MCF 10A (cell line): ENCODE results near the gene PHACTR1. TPM values are rescaled to one million over a fixed set of nuclear protein-coding genes. Genes with fewer than 3 reads are reported as not detected.

Experiments used
- BruUV-seq: library from RNA; stranded (reverse); fragments of 400-500 nt; replicated peaks from 2 replicates; lab custom pipeline; 2021; lab: Mats Ljungman, UMichigan
- CTCF ChIA-PET: fragments of 300-600 bp; sonication (Branson Sonifier 250); formaldehyde crosslinking; extraction: SDS; loops from one replicate; lab custom pipeline; 2021; ENCODE audit warnings: antibody characterized with exemption, inconsistent platforms; lab: Yijun Ruan, JAX
- POLR2A ChIA-PET: fragments of 300-600, 350-650 bp; sonication (Branson Sonifier 250); formaldehyde crosslinking; extraction: SDS; loops from one replicate; lab custom pipeline; 2020; ENCODE audit warnings: antibody characterized with exemption, inconsistent platforms; lab: Yijun Ruan, JAX
- DNase-seq: peaks from one replicate; pipeline ENCODE4 v3.0.0-alpha.2; 2018; ENCODE audit not compliant: unreplicated experiment
- H3K27ac Mint-ChIP-seq: one replicate; pipeline ENCODE4 v1.8.0; 2022; ENCODE audit warnings: mild to moderate bottlenecking, low read depth, mixed read lengths; ENCODE audit not compliant: unreplicated experiment
- H3K27me3 Mint-ChIP-seq: one replicate; pipeline ENCODE4 v1.8.0; 2022; ENCODE audit warnings: mixed read lengths; ENCODE audit not compliant: insufficient read depth, unreplicated experiment
- H3K36me3 Mint-ChIP-seq: one replicate; pipeline ENCODE4 v1.8.0; 2022; ENCODE audit warnings: mild to moderate bottlenecking, moderate library complexity, mixed read lengths; ENCODE audit not compliant: insufficient read depth, unreplicated experiment
- H3K4me1 Mint-ChIP-seq: one replicate; pipeline ENCODE4 v1.8.0; 2022; ENCODE audit warnings: mixed read lengths; ENCODE audit not compliant: insufficient read depth, unreplicated experiment
- H3K4me3 Mint-ChIP-seq: one replicate; pipeline ENCODE4 v1.8.0; 2022; ENCODE audit warnings: mild to moderate bottlenecking, moderate library complexity, mixed read lengths; ENCODE audit not compliant: unreplicated experiment
- H3K9me3 Mint-ChIP-seq: one replicate; pipeline ENCODE4 v1.8.0; 2022; ENCODE audit warnings: mixed read lengths; ENCODE audit not compliant: unreplicated experiment
- intact Hi-C: fragments of 100-400 bp; cut with micrococcal nuclease; formaldehyde crosslinking; loops from 2 replicates; pipeline ENCODE4 v1.14.1; 2022
- total RNA-seq: library from RNA; stranded (reverse); gene quantifications from 2 replicates; pipeline ENCODE4 v1.2.3, GENCODE V29; 2022
- TF ChIP-seq, protein P1 (sequence below): fragments of 200-600 bp; IDR thresholded peaks from one replicate; pipeline ENCODE4 v1.8.0; 2022; ENCODE audit warnings: antibody characterized with exemption, mild to moderate bottlenecking; ENCODE audit not compliant: unreplicated experiment

PHACTR1 gene
- total RNA-seq, 1 experiment from 2014 or later = not detected

DNA sequence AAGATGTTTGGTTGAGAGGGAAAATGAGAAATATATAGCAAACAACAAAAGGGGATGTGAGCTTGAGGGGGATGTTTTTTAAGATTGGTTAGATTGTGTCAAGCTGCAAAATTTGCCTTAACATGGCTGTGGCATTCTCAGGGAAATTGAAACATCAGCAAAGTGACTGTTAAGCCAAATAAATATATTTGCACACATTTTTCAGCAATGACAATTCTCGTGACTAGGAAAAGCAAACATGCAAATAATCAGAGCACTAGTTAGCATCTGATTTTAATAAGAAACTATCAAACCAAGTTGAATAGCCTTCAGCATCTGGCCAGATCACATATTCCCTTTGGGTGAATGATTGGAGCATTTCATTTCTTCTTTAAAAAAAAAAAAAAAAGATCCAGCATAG, 349.0 kb downstream of the PHACTR1 start:
- TF ChIP-seq, protein P1, sequence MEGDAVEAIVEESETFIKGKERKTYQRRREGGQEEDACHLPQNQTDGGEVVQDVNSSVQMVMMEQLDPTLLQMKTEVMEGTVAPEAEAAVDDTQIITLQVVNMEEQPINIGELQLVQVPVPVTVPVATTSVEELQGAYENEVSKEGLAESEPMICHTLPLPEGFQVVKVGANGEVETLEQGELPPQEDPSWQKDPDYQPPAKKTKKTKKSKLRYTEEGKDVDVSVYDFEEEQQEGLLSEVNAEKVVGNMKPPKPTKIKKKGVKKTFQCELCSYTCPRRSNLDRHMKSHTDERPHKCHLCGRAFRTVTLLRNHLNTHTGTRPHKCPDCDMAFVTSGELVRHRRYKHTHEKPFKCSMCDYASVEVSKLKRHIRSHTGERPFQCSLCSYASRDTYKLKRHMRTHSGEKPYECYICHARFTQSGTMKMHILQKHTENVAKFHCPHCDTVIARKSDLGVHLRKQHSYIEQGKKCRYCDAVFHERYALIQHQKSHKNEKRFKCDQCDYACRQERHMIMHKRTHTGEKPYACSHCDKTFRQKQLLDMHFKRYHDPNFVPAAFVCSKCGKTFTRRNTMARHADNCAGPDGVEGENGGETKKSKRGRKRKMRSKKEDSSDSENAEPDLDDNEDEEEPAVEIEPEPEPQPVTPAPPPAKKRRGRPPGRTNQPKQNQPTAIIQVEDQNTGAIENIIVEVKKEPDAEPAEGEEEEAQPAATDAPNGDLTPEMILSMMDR = no peak
- intact Hi-C loops = no loop called here
- no peaks in the 10 kb centered on the region for H3K36me3 Mint-ChIP-seq
- H3K27me3 Mint-ChIP-seq = peaks cover 12% of the 10 kb centered on the region
- H3K9me3 Mint-ChIP-seq = no peaks in the 10 kb centered on the region
- no peak for DNase-seq
- ChIA-PET POLR2A (no interaction called here), CTCF (interaction anchor here (0.8 kb wide), 1 partner anchor 167 kb away, joined by 3 read pairs; no protein-coding TSS in a partner anchor)
- BruUV-seq = no TSS peak
- H3K27ac Mint-ChIP-seq = no peak overlapping the region
- H3K4me3 Mint-ChIP-seq = no peak overlapping the region
- no peaks in the 10 kb centered on the region for H3K4me1 Mint-ChIP-seq

DNA sequence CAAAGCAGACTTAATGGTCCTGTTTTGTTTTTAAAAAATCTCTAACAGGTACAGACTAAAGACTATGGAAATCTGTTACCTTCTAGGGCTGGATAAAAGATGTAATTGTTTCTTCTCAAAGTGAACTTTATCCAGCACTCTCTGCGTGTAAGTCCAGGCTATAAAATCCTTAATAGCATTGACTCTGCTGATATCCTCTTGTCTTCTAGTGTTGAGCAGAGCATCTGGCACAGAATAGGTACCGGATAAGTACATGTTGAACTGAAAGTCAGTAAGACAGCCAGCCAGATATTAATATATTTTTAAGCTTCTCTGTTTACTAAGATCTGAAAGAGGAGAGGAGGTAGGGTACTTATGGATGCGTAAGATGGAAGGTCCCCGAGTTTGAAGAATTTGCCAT, 349.5 kb downstream of the PHACTR1 start:
- DNase-seq = no peak
- Mint-ChIP-seq H3K27me3 (peaks cover 12% of the 10 kb centered on the region), H3K36me3 (no peaks in the 10 kb centered on the region), H3K4me3 (no peak overlapping the region), H3K9me3 (no peaks in the 10 kb centered on the region), H3K4me1 (no peaks in the 10 kb centered on the region), H3K27ac (no peak overlapping the region)
- intact Hi-C loops = no loop called here
- ChIA-PET CTCF (interaction anchor here (0.8 kb wide), 1 partner anchor 166 kb away, joined by 3 read pairs; no protein-coding TSS in a partner anchor), POLR2A (no interaction called here)
- TF ChIP-seq, protein P1 = no peak
- BruUV-seq = no TSS peak

DNA sequence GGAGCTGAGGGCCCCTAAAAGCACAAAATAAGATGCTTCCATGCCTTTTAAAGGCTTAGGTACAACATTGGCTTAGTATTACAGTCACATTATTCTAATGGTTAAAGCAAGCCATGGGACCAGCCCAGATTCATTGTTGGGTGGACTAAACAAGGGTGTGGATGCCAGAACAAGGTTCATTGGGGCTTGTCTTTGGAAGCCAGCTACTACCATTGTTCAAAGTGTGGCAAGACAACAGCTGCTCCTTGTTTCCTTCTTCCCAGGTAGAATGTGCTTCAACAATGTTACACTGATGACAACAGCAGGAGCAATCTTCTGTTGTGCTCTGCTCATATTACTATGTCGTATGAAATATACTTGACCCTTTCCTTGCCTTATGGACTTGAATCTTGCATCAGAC, 350.3 kb downstream of the PHACTR1 start:
- no TSS peak for BruUV-seq
- Mint-ChIP-seq H3K9me3 (no peaks in the 10 kb centered on the region), H3K27me3 (peaks cover 12% of the 10 kb centered on the region), H3K36me3 (no peaks in the 10 kb centered on the region), H3K27ac (no peak overlapping the region), H3K4me3 (no peak overlapping the region), H3K4me1 (no peaks in the 10 kb centered on the region)
- POLR2A ChIA-PET = no interaction called here
- intact Hi-C loops = no loop called here
- TF ChIP-seq, protein P1 = no peak
- no peak for DNase-seq
- CTCF ChIA-PET = no interaction called here

DNA sequence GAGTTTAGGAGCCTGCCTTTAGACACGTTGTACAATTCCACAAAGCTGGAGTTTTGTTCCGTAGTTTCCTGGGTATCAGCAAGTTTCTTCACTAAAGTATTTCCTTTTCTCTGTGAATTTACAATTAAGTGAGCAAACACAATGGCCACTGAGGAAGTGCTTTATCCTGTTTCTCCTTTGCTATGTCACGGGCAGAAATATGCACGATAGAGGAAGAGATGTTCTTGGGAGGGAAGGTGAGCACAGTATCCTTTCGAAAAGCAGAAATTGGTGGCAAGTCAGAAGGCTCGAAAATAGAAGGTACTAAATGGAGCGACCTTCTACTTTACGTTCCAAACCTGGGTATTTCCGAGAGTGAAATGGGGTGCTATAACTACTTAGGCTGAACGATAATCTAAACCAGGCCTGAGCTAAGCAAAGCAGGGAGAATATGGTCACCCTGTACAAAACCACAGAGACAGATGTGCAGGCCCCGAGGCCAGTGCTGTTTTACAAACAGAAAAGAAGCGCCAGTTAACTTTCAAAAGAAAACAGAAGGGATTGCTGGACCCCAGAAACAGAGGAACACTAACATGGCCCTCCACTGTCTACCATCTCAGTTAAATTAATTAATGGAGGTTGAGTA, 352.1 kb downstream of the PHACTR1 start:
- intact Hi-C loops = no loop called here
- TF ChIP-seq, protein P1 = no peak
- no peaks in the 10 kb centered on the region for H3K9me3 Mint-ChIP-seq
- ChIA-PET POLR2A (interaction anchor here (0.7 kb wide), 1 partner anchor 595 kb away, joined by 3 read pairs; no protein-coding TSS in a partner anchor), CTCF (no interaction called here)
- no peak overlapping the region for H3K27ac Mint-ChIP-seq
- no peaks in the 10 kb centered on the region for H3K36me3 Mint-ChIP-seq
- no peak overlapping the region for H3K4me3 Mint-ChIP-seq
- BruUV-seq = no TSS peak
- DNase-seq = no peak
- peaks cover 12% of the 10 kb centered on the region for H3K27me3 Mint-ChIP-seq
- no peaks in the 10 kb centered on the region for H3K4me1 Mint-ChIP-seq
